ENCODE measurements around the gene IL9.

The IL9 gene

GRCh38 chr5:135885031-135885430, 10.6 kb downstream of the IL9 start:
- TF ChIP-seq, protein P1, sequence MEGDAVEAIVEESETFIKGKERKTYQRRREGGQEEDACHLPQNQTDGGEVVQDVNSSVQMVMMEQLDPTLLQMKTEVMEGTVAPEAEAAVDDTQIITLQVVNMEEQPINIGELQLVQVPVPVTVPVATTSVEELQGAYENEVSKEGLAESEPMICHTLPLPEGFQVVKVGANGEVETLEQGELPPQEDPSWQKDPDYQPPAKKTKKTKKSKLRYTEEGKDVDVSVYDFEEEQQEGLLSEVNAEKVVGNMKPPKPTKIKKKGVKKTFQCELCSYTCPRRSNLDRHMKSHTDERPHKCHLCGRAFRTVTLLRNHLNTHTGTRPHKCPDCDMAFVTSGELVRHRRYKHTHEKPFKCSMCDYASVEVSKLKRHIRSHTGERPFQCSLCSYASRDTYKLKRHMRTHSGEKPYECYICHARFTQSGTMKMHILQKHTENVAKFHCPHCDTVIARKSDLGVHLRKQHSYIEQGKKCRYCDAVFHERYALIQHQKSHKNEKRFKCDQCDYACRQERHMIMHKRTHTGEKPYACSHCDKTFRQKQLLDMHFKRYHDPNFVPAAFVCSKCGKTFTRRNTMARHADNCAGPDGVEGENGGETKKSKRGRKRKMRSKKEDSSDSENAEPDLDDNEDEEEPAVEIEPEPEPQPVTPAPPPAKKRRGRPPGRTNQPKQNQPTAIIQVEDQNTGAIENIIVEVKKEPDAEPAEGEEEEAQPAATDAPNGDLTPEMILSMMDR (conservative IDR thresholded peaks at IDR 0.05), result no peak
- no peak for TF ChIP-seq ZFX (IDR thresholded peaks at IDR 0.05)
- H3K27ac ChIP-seq, result no peak overlapping the region

DNA sequence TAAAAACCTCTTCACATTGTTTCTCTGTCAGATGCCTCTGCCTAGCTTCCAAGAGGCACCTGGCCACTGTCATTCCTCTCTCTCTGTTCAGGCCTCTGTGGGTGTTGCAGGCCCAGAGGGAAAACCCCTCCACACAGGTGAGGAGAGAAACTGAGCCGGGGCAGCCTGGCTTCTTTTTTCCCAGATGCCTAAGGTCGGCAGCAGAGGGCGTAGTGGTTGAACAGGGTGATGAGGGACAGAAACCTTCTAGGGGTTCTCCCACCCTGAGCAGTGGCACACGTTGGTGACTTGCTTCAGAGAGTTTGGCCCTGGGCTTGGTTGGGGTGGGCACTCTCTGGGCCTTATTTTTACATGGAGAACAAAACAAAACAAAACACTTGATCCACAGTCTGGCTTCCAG, 12.2 kb downstream of the IL9 start:
- no peak overlapping the region for H3K27ac ChIP-seq
- TF ChIP-seq, protein P1 (conservative IDR thresholded peaks at IDR 0.05), result peak; percentile 33
- no peak for TF ChIP-seq ZFX (IDR thresholded peaks at IDR 0.05)

DNA sequence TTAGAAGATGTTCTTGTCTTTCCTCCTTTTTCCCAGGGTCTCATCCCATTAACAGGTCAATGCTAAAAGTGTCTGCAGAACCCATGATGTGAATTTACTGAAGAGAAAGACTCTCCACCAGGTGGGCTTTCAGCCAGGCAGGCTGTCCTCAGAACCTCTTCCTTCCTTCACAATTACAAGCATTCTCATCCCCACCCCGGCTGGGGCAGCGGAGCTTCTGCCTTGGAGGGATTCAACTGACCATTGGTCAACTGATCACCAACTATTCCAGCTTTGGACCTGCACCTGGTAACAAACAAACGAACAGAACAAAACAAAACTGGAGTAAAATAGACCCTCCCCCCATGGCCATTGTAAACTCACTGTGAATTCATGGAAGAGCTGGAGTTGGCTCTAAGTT, 12.6 kb downstream of the IL9 start:
- H3K27ac ChIP-seq, result no peak overlapping the region
- no peak for TF ChIP-seq ZFX (IDR thresholded peaks at IDR 0.05)
- TF ChIP-seq, protein P1 (conservative IDR thresholded peaks at IDR 0.05), result no peak

DNA sequence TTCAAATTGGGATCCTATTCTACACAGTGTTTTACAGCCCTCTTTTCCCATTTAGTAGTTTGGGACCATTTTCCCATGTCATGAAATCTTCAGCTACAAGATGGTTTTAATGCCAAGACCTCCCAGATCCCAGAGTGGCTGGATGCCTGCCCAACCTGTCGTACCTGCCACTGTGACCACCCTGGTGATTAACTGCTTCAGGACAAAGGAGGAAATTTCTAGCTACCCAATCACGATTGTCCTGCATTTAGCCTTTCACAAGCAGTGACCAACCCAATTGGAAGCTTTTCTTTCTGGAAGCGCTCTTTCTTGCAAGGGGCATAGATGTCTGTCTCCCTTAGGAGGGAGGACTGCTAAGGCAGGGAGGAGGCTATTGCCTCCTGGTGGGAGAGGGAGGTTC, 13.8 kb downstream of the IL9 start:
- TF ChIP-seq ZFX (IDR thresholded peaks at IDR 0.05), result no peak
- TF ChIP-seq, protein P1 (conservative IDR thresholded peaks at IDR 0.05), result no peak
- no peak overlapping the region for H3K27ac ChIP-seq

DNA sequence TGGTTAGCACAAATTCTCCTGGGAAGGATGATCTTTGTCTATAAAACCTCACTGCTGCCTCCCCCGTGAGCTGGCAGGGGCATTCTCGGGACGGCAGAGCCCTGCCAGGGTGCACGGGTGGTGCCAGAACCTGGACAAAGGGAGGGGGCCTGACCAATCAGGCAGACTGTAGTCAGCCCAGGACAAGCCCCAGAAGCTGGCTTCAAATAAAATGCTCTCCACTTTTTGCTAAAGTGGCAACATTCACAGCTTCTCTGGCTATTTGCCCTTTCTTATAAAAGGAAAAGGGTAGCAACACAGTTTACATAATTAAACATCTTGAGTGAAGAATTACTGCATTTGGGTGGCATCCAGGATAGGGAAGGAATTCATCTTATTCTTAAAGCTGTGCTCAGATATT, 14.4 kb downstream of the IL9 start:
- TF ChIP-seq, protein P1 (conservative IDR thresholded peaks at IDR 0.05), result no peak
- TF ChIP-seq ZFX (IDR thresholded peaks at IDR 0.05), result no peak
- H3K27ac ChIP-seq, result no peak overlapping the region

DNA sequence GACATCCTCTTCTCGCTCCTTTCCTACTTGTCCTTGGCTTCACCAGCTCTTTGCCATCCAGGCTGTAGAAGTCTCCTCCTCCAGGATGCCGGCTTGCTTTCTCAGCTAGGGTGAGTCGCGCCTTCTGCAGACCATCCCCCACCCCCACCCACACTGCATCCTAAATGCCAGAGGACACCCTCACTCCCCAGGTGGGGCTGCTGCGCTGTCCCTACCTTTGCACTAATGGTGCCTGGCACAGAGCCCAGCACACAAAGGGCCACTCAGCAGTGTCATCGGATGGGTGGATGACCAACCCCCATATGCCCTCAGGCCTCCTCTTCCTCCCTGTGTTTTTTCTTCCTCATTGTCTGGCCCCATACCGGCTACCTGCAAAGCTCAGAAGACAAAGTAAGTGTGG, 14.8 kb downstream of the IL9 start:
- TF ChIP-seq, protein P1 (conservative IDR thresholded peaks at IDR 0.05), result no peak
- TF ChIP-seq ZFX (IDR thresholded peaks at IDR 0.05), result no peak
- no peak overlapping the region for H3K27ac ChIP-seq

DNA sequence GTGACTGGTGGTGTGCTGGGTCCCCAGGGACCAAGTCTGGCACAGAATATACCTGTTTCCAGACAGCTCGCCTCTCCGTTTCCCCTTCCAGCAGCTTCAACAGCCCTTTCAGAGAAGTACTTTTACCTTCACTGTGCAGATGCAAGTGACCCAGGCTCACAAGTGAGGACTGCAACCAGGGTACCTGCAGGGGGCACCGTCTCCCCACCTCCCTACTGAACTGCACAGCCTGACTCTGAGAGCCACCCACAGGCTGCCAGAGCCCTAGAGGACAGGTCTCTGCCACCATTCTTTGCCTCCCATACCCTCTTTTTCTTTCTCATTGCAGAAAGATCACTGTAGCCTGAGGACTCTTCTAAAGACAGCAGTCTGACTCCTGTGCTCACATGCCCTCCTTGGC, 15.4 kb downstream of the IL9 start:
- no peak overlapping the region for H3K27ac ChIP-seq
- TF ChIP-seq ZFX (IDR thresholded peaks at IDR 0.05), result no peak
- TF ChIP-seq, protein P1 (conservative IDR thresholded peaks at IDR 0.05), result peak; percentile 42

Data from C4-2B (cell line).